HUES48 (cell line): Measurements from ENCODE around the gene LRCH2.

Source experiments
- H3K27ac ChIP-seq: one replicate; pipeline ENCODE4 v1.7.0; 2013; ENCODE audit warnings: low read depth, low read length, inconsistent platforms
- H3K27me3 ChIP-seq: 2 replicates; pipeline ENCODE4 v1.6.1; 2013; ENCODE audit warnings: mild to moderate bottlenecking, low read length; ENCODE audit not compliant: control insufficient read depth, insufficient read depth
- H3K36me3 ChIP-seq: 2 replicates; pipeline ENCODE4 v1.6.1; 2013; ENCODE audit warnings: low read length; ENCODE audit not compliant: control insufficient read depth, insufficient read depth
- H3K4me1 ChIP-seq: 2 replicates; pipeline ENCODE4 v1.6.1; 2013; ENCODE audit warnings: mild to moderate bottlenecking, low read length; ENCODE audit not compliant: control insufficient read depth, insufficient read depth
- H3K4me3 ChIP-seq: 2 replicates; pipeline ENCODE4 v1.5.1; 2013; ENCODE audit warnings: mild to moderate bottlenecking, low read depth, low read length
- H3K9ac ChIP-seq: 2 replicates; pipeline ENCODE4 v1.6.1; 2013; ENCODE audit warnings: mild to moderate bottlenecking, low read depth, low read length, moderate library complexity
- H3K9me3 ChIP-seq: 2 replicates; pipeline ENCODE4 v1.6.1; 2013; ENCODE audit warnings: low read length; ENCODE audit not compliant: control insufficient read depth, insufficient read depth

The LRCH2 gene

GRCh38 chrX:115173181-115173580 is 60.7 kb downstream of the LRCH2 start:
- Histone ChIP-seq H3K9ac (no peak overlapping the region), H3K4me3 (no peak overlapping the region), H3K27ac (no peak overlapping the region), H3K36me3 (0 out of 2 replicates have a peak, but pooled peaks cover 4% of the 10 kb centered on the region), H3K27me3 (no peaks in the 10 kb centered on the region; the same call in 1 of the 2 replicates), H3K4me1 (peaks cover 8% of the 10 kb centered on the region), H3K9me3 (no peaks in the 10 kb centered on the region)

- Histone ChIP-seq H3K9me3 (peaks cover 4% of the 10 kb centered on the region; the same call in 1 of the 2 replicates), H3K4me1 (no peaks in the 10 kb centered on the region), H3K9ac (no peak overlapping the region), H3K27ac (no peak overlapping the region), H3K4me3 (no peak overlapping the region), H3K27me3 (no peaks in the 10 kb centered on the region; the same call in 1 of the 2 replicates), H3K36me3 (no peaks in the 10 kb centered on the region; the same call in 1 of the 2 replicates)
Observed at GRCh38 chrX:115147220-115147619, 86.7 kb downstream of the LRCH2 start.

- H3K4me3 ChIP-seq, result no peak overlapping the region
- H3K9ac ChIP-seq, result no peak overlapping the region
- H3K36me3 ChIP-seq, result 0 out of 2 replicates have a peak, but pooled peaks cover 4% of the 10 kb centered on the region
- H3K9me3 ChIP-seq, result peaks cover 4% of the 10 kb centered on the region; the same call in 1 of the 2 replicates
- H3K4me1 ChIP-seq, result peaks cover 10% of the 10 kb centered on the region
- H3K27ac ChIP-seq, result no peak overlapping the region
- no peaks in the 10 kb centered on the region for H3K27me3 ChIP-seq
Observed at GRCh38 chrX:115142057-115142456, 91.8 kb downstream of the LRCH2 start.

GRCh38 chrX:115138040-115138439 is 95.9 kb downstream of the LRCH2 start:
- Histone ChIP-seq H3K27me3 (no peaks in the 10 kb centered on the region), H3K4me1 (peaks cover 10% of the 10 kb centered on the region), H3K9ac (no peak overlapping the region), H3K4me3 (no peak overlapping the region), H3K36me3 (0 out of 2 replicates have a peak, but pooled peaks cover 4% of the 10 kb centered on the region), H3K9me3 (no peaks in the 10 kb centered on the region), H3K27ac (no peak overlapping the region)

- Histone ChIP-seq H3K27ac (no peak overlapping the region), H3K9me3 (no peaks in the 10 kb centered on the region), H3K36me3 (no peaks in the 10 kb centered on the region), H3K4me3 (no peak overlapping the region), H3K9ac (no peak overlapping the region), H3K4me1 (peaks cover 10% of the 10 kb centered on the region), H3K27me3 (no peaks in the 10 kb centered on the region)
Observed at GRCh38 chrX:115134382-115134781, 99.5 kb downstream of the LRCH2 start.

- Histone ChIP-seq H3K27me3 (peaks cover 3% of the 10 kb centered on the region; the same call in 1 of the 2 replicates), H3K27ac (no peak overlapping the region), H3K9me3 (0 out of 2 replicates have a peak, but pooled peaks cover 4% of the 10 kb centered on the region), H3K36me3 (0 out of 2 replicates have a peak, but pooled peaks cover 5% of the 10 kb centered on the region), H3K4me1 (peaks cover 9% of the 10 kb centered on the region; the same call in 1 of the 2 replicates), H3K9ac (no peak overlapping the region), H3K4me3 (no peak overlapping the region)
Observed at GRCh38 chrX:115112411-115112810, 121.5 kb downstream of the LRCH2 start.

- Histone ChIP-seq H3K36me3 (no peaks in the 10 kb centered on the region), H3K9me3 (peaks cover 12% of the 10 kb centered on the region; the same call in 1 of the 2 replicates), H3K27me3 (no peaks in the 10 kb centered on the region), H3K4me1 (no peaks in the 10 kb centered on the region), H3K9ac (no peak overlapping the region), H3K4me3 (no peak overlapping the region), H3K27ac (no peak overlapping the region)
Observed at GRCh38 chrX:115098897-115099296, 135.0 kb downstream of the LRCH2 start.

- Histone ChIP-seq H3K27me3 (no peaks in the 10 kb centered on the region), H3K4me3 (no peak overlapping the region), H3K4me1 (no peaks in the 10 kb centered on the region)
Observed at GRCh38 chrX:115093191-115093590, 140.7 kb downstream of the LRCH2 start.

GRCh38 chrX:115089419-115089818 is 144.5 kb downstream of the LRCH2 start:
- H3K9ac ChIP-seq, result no peak overlapping the region
- H3K9me3 ChIP-seq, result peaks cover 18% of the 10 kb centered on the region
- no peaks in the 10 kb centered on the region for H3K27me3 ChIP-seq
- H3K4me1 ChIP-seq, result no peaks in the 10 kb centered on the region
- no peaks in the 10 kb centered on the region for H3K36me3 ChIP-seq
- H3K4me3 ChIP-seq, result no peak overlapping the region
- H3K27ac ChIP-seq, result no peak overlapping the region

More at GRCh38 chrX:115093191-115093590, 140.7 kb downstream of the LRCH2 start:
- H3K36me3 ChIP-seq, result no peaks in the 10 kb centered on the region
- no peak overlapping the region for H3K9ac ChIP-seq
- peaks cover 16% of the 10 kb centered on the region for H3K9me3 ChIP-seq
- H3K27ac ChIP-seq, result no peak overlapping the region

GRCh38 chrX:115068896-115069295 is 165.0 kb downstream of the LRCH2 start:
- H3K36me3 ChIP-seq, result no peaks in the 10 kb centered on the region
- H3K27ac ChIP-seq, result no peak overlapping the region
- peaks cover 5% of the 10 kb centered on the region for H3K27me3 ChIP-seq
- no peaks in the 10 kb centered on the region for H3K4me1 ChIP-seq
- H3K9me3 ChIP-seq, result no peaks in the 10 kb centered on the region
- H3K9ac ChIP-seq, result no peak overlapping the region
- no peak overlapping the region for H3K4me3 ChIP-seq

GRCh38 chrX:115067812-115068211 is 166.1 kb downstream of the LRCH2 start:
- Histone ChIP-seq H3K27me3 (peaks cover 5% of the 10 kb centered on the region), H3K27ac (no peak overlapping the region), H3K9me3 (no peaks in the 10 kb centered on the region), H3K9ac (no peak overlapping the region), H3K4me3 (no peak overlapping the region), H3K36me3 (no peaks in the 10 kb centered on the region), H3K4me1 (no peaks in the 10 kb centered on the region)
